ENCODE results near the gene ZNF213. TPM values are rescaled to one million over a fixed set of nuclear protein-coding genes. Genes with fewer than 3 reads are reported as not detected.

ZNF213 gene
- polyA plus RNA-seq, 1 donor from 2014 or later: 5.1 TPM

DNA sequence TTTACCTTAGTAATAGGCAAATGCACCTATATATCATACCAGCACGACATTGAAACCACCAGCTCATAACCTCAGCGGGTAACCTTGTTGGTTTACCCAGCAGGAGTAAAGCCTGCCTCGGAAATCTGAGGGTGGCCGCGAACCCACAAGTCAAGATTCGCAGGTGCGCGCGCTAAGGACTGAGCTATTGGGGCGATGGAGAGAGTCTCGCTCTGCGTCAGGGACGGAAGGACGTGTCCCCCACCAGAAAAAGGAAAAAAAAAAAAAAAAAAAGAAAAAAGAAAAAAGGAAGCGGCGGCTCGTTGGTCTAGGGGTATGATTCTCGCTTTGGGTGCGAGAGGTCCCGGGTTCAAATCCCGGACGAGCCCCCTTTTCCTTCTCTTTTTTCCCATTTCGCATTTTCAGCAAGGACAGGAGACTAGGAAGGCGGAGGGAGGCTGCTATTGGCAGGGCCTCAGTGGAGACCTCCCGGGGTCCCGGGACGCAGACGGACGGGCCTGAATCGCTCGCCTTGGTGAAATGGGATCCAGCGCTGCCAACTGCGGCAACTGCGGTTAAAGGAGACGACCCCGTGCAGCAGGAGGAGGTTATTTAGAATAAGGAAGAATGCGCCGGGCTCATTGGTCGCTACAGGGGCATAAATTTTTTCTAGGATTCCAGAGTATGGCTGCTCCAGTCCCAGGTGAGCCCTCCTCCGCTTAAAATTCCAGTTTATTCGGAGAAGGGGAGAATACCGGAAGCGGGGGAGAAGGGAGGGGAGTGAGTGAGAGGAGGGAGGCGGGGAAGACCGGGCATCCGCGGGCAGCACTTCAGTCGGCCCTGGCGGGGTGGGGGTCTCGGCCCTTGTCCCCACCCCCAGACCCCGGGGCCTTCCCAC lies 53.2 kb downstream of the ZNF213 start, which contains the start of gene OR1F1:
Gene OR1F1 (plus strand): TSS at position 407 of the 877 bp plus-strand sequence.
- peaks cover 93% of the 10 kb centered on the region for H3K27me3 ChIP-seq (ENCODE audit: insufficient read depth, low read depth, low read length)
- peak within 1 kb of the TSS; percentile 60 for H3K27ac ChIP-seq (ENCODE audit: low read length)
- peak within 1 kb of the TSS; percentile 69 for H3K9ac ChIP-seq (ENCODE audit: low read length)
- H4K20me1 ChIP-seq (ENCODE audit: insufficient read depth): no peaks in the 10 kb centered on the region
- peak within 1 kb of the TSS; percentile 65 for H2AFZ ChIP-seq (ENCODE audit: low read depth, low read length)
- TF ChIP-seq EZH2 (IDR thresholded peaks at IDR 0.05; ENCODE audit: borderline replicate concordance, insufficient read depth, low read length, poor library complexity, severe bottlenecking) (no peak), CTCF (IDR thresholded peaks at IDR 0.05; ENCODE audit: poor library complexity, severe bottlenecking) (no peak), SMC3 (conservative IDR thresholded peaks at IDR 0.05; ENCODE audit: poor library complexity) (no peak), TAF1 (IDR thresholded peaks at IDR 0.05; ENCODE audit: low read depth) (peak; percentile 43), RAD21 (conservative IDR thresholded peaks at IDR 0.05) (peak; percentile 21), MXI1 (conservative IDR thresholded peaks at IDR 0.05; ENCODE audit: poor library complexity, severe bottlenecking) (peak; percentile 27), POLR2AphosphoS5 (IDR thresholded peaks at IDR 0.05) (no peak), EP300 (conservative IDR thresholded peaks at IDR 0.05; ENCODE audit: poor library complexity, severe bottlenecking) (peak; percentile 22)
- TF ChIP-seq, protein P1, sequence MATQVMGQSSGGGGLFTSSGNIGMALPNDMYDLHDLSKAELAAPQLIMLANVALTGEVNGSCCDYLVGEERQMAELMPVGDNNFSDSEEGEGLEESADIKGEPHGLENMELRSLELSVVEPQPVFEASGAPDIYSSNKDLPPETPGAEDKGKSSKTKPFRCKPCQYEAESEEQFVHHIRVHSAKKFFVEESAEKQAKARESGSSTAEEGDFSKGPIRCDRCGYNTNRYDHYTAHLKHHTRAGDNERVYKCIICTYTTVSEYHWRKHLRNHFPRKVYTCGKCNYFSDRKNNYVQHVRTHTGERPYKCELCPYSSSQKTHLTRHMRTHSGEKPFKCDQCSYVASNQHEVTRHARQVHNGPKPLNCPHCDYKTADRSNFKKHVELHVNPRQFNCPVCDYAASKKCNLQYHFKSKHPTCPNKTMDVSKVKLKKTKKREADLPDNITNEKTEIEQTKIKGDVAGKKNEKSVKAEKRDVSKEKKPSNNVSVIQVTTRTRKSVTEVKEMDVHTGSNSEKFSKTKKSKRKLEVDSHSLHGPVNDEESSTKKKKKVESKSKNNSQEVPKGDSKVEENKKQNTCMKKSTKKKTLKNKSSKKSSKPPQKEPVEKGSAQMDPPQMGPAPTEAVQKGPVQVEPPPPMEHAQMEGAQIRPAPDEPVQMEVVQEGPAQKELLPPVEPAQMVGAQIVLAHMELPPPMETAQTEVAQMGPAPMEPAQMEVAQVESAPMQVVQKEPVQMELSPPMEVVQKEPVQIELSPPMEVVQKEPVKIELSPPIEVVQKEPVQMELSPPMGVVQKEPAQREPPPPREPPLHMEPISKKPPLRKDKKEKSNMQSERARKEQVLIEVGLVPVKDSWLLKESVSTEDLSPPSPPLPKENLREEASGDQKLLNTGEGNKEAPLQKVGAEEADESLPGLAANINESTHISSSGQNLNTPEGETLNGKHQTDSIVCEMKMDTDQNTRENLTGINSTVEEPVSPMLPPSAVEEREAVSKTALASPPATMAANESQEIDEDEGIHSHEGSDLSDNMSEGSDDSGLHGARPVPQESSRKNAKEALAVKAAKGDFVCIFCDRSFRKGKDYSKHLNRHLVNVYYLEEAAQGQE (IDR thresholded peaks at IDR 0.05; ENCODE audit: borderline replicate concordance): peak; percentile 17
- peak within 1 kb of the TSS; percentile 84 for H3K4me2 ChIP-seq (ENCODE audit: low read length)
- no peaks in the 10 kb centered on the region for H3K79me2 ChIP-seq (replicated peaks; ENCODE audit: insufficient read depth, low read length)
- no peaks in the 10 kb centered on the region for H3K9me3 ChIP-seq (ENCODE audit: low read length)
- no peaks in the 10 kb centered on the region for H3F3A ChIP-seq (ENCODE audit: insufficient read depth, low read length, poor library complexity, severe bottlenecking)
- H3K9me2 ChIP-seq (ENCODE audit: insufficient read depth, low read length): no peaks in the 10 kb centered on the region
- peak within 1 kb of the TSS; percentile 89 for H3K4me3 ChIP-seq (ENCODE audit: low read length)
- H3K36me3 ChIP-seq (ENCODE audit: insufficient read depth, low read length): no peaks in the 10 kb centered on the region

DNA sequence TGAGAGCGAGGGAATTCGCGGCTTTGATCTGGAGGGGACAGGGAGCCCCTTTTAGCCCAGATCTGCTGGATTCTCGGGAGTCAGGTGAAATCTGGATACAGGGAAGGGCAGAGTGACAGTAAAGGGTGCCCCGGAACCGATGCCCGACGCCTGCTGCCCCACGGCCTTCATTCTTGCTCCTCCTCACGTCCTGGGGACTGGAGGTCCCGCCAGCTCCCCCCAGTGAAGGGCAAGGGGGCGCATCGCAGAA lies 53.8 kb downstream of the ZNF213 start:
- Histone ChIP-seq H3K9ac (ENCODE audit: low read length) (peak overlapping the region; percentile 69), H3K27me3 (ENCODE audit: insufficient read depth, low read depth, low read length) (peaks cover 92% of the 10 kb centered on the region), H3K79me2 (replicated peaks; ENCODE audit: insufficient read depth, low read length) (no peaks in the 10 kb centered on the region), H4K20me1 (ENCODE audit: insufficient read depth) (no peaks in the 10 kb centered on the region), H3K27ac (ENCODE audit: low read length) (peak overlapping the region; percentile 60), H3K9me2 (ENCODE audit: insufficient read depth, low read length) (no peaks in the 10 kb centered on the region), H3F3A (ENCODE audit: insufficient read depth, low read length, poor library complexity, severe bottlenecking) (no peaks in the 10 kb centered on the region), H2AFZ (ENCODE audit: low read depth, low read length) (peak overlapping the region; percentile 48), H3K4me2 (ENCODE audit: low read length) (peak overlapping the region; percentile 84), H3K36me3 (ENCODE audit: insufficient read depth, low read length) (no peaks in the 10 kb centered on the region), H3K4me3 (ENCODE audit: low read length) (peak overlapping the region; percentile 89), H3K9me3 (ENCODE audit: low read length) (no peaks in the 10 kb centered on the region)
- TF ChIP-seq EZH2 (IDR thresholded peaks at IDR 0.05; ENCODE audit: borderline replicate concordance, insufficient read depth, low read length, poor library complexity, severe bottlenecking): no peak
- no peak for TF ChIP-seq CTCF (IDR thresholded peaks at IDR 0.05; ENCODE audit: poor library complexity, severe bottlenecking)
- TF ChIP-seq TAF1 (IDR thresholded peaks at IDR 0.05; ENCODE audit: low read depth): peak; percentile 57
- TF ChIP-seq RAD21 (conservative IDR thresholded peaks at IDR 0.05): no peak
- TF ChIP-seq EP300 (conservative IDR thresholded peaks at IDR 0.05; ENCODE audit: poor library complexity, severe bottlenecking): no peak
